ENCODE results near the gene TMEM203.

Gene TMEM203

GRCh38 chr9:137176302-137177182, 28.9 kb downstream of the TMEM203 start:
- DNase-seq, result no peak

DNA sequence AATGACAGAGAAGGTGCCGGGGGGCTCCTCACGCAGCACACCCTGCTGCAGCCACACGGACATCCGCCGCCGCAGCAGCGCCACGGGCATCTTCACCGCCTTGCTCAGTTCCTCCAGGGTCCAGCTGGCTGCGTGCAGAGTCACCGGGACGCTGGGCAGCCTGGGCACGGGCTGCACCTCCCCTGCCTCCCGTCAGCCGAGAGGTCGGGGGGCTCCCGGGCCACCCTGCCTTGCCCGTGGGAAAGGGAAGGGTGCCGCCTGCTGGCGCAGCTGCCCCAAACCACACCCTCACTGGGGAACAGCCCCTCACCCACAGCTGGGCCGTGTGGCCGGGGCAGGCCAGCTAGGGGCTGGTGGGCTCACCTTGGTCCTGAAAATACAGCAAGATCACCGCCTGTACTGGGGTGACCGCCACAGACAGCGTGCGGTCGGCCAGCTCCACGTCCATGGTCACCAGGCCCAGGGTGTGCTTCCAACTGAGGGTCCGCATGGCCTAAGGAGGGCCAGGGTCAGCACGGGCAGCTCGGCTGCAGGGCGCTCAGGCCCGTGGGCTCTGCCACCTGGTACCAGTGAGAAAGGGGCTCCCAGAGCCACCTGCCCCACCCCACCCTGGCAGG, 30.0 kb downstream of the TMEM203 start:
- DNase-seq, result no peak

- DNase-seq, result no peak
Observed at GRCh38 chr9:137174722-137175293, 30.6 kb downstream of the TMEM203 start.

- DNase-seq, result no peak
Observed at GRCh38 chr9:137173796-137174664, 31.4 kb downstream of the TMEM203 start.

GRCh38 chr9:137172901-137173795, 32.3 kb downstream of the TMEM203 start:
- DNase-seq, result no peak

GRCh38 chr9:137171149-137171900, 34.1 kb downstream of the TMEM203 start:
- no peak for DNase-seq

DNA sequence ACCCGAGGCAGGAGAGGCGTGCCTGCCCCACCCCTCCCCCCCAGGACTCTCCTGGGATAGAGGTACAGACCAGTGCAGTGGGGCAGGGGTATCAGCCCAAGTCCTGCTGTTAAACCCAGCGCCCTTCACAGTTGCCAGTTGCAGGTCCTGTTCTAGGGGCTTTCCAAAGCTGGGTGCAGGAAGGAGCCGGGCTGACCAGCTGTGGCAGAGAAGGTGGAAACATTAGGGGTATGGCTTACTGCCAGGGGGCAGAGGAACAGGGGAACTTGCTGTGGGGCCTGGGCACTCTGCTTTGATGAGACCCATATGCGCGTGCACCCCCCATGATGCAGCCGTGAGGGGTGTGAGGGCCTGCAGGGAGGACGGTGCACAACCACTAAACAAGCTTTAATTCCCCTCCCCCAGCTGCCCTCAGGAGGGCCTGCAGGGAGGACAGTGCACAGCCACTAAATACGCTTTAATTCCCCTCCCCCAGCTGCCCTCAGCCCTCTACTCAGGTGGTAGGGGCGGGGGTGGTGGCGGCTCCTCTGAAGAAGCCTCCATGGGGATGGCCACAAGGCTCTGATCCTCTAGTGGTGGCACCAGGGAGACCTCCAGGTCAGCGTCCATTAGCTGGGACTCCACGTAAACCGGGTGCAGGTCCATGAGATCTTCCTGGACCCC, 34.8 kb downstream of the TMEM203 start:
- DNase-seq, result no peak

GRCh38 chr9:137169896-137170358, 35.5 kb downstream of the TMEM203 start, which contains the start of gene LRRC26:
Gene LRRC26, minus strand, starts transcription at chr9:137170051. Its CDS starts 108 bp downstream, at chr9:137169943.
- DNase-seq, result no peak

- no peak for DNase-seq
Observed at GRCh38 chr9:137168904-137169856, 36.3 kb downstream of the TMEM203 start.

GRCh38 chr9:137168573-137168903, 36.9 kb downstream of the TMEM203 start:
- DNase-seq, result no peak

DNA sequence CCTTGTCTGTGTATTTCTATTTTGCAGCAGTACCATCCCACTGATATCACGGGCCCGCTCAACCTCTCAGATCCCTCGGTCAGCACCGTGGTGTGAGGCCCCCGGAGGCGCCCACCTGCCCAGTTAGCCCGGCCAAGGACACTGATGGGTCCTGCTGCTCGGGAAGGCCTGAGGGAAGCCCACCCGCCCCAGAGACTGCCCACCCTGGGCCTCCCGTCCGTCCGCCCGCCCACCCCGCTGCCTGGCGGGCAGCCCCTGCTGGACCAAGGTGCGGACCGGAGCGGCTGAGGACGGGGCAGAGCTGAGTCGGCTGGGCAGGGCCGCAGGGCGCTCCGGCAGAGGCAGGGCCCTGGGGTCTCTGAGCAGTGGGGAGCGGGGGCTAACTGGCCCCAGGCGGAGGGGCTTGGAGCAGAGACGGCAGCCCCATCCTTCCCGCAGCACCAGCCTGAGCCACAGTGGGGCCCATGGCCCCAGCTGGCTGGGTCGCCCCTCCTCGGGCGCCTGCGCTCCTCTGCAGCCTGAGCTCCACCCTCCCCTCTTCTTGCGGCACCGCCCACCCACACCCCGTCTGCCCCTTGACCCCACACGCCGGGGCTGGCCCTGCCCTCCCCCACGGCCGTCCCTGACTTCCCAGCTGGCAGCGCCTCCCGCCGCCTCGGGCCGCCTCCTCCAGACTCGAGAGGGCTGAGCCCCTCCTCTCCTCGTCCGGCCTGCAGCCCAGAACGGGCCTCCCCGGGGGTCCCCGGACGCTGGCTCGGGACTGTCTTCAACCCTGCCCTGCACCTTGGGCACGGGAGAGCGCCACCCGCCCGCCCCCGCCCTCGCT, 37.5 kb downstream of the TMEM203 start:
- DNase-seq, result no peak

GRCh38 chr9:137167277-137167746, 38.1 kb downstream of the TMEM203 start:
- DNase-seq, result no peak

GRCh38 chr9:137166380-137167229, 38.8 kb downstream of the TMEM203 start:
- DNase-seq, result no peak

GRCh38 chr9:137165250-137165836, 40.1 kb downstream of the TMEM203 start:
- DNase-seq, result no peak

DNA sequence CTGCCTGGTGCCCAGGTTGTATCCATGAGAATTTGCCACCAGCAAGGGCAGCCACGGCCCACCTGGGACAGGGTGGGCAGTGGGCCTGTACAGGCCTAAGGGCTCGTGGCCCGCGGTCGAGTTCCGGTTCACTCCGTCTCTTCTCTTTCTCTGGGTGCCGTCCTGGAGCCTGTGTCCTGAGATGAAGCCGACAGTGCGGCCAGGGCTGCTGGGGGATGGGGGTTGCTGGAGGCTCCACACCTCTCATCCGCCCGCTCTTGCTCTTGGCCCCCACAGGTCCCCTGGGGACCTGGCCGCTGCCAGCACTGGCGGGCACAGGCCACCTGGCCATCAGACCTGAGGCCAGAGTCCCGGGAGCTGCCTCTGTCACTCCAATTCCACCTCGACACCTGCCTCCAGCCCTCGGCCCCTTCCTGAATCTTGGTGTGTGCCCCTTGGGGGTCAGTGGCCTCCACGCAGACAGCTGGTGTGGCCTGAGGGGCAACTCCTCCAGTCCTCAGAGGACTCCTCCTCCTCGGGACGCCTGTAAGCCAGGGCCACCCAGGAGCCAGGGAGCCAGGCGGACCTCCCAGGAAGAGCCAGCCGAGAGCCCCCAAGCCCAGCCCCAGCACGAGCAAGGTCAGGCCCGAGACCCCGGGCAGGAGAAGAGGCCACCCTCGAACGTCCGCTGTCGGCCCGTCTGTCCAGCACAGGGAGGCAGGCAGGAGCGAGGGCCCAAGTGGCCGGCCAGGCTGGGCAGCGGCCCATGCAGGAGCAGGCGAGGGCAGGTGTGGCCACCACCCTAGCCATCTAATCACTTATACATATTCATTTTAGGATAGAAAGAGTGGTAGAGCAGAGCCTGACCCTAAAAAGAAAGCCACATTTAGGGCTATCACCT, 40.8 kb downstream of the TMEM203 start:
- DNase-seq, result no peak

GRCh38 chr9:137163805-137164204, 41.6 kb downstream of the TMEM203 start:
- no peak for DNase-seq

All from activated CD4-positive, CD25-positive, alpha-beta regulatory T cell treated with anti-CD3 and anti-CD28 coated beads, Interleukin-2, amount 50 U/mL, for 72 hours (primary cell).